Measurements from ENCODE around the gene STAT1.

STAT1 gene

GRCh38 chr2:191025135-191025534, 11.2 kb upstream of the STAT1 start:
- no peaks in the 10 kb centered on the region for H3K27me3 ChIP-seq
- no peak overlapping the region for H3K27ac ChIP-seq
- H4K20me1 ChIP-seq = no peaks in the 10 kb centered on the region
- no peaks in the 10 kb centered on the region for H3K9me3 ChIP-seq (replicated peaks in 1 of 11)
- H3K36me3 ChIP-seq = no peaks in the 10 kb centered on the region
- peak overlapping the region in 3 of 11 experiments; percentile 18 to 60 (median 41); a peak in 5 of 22 replicates for H3K4me2 ChIP-seq
- no peak overlapping the region for H3K4me3 ChIP-seq
- peaks cover 19 to 64% (median 27%) of the 10 kb centered on the region in 10 experiments for H3K4me1 ChIP-seq
- H3K9ac ChIP-seq = no peak overlapping the region
- no peak for TF ChIP-seq Cebpa-rat (IDR thresholded peaks at IDR 0.05)

GRCh38 chr2:191023235-191023679, 9.3 kb upstream of the STAT1 start:
- no peaks in the 10 kb centered on the region for H3K27me3 ChIP-seq
- peak overlapping the region; percentile 7 to 99 (median 29); a peak in 17 of 22 replicates for H3K4me2 ChIP-seq
- no peaks in the 10 kb centered on the region for H4K20me1 ChIP-seq
- no peak overlapping the region for H3K9ac ChIP-seq
- H3K9me3 ChIP-seq (replicated peaks in 1 of 11) = no peaks in the 10 kb centered on the region
- peaks cover 19 to 67% (median 32%) of the 10 kb centered on the region in 10 experiments for H3K4me1 ChIP-seq
- no peak overlapping the region for H3K4me3 ChIP-seq
- peak overlapping the region in 6 of 11 experiments; percentile 17 to 98 (median 94); a peak in 7 of 22 replicates for H3K27ac ChIP-seq
- H3K36me3 ChIP-seq = no peaks in the 10 kb centered on the region
- TF ChIP-seq Cebpa-rat (IDR thresholded peaks at IDR 0.05) = no peak

- Histone ChIP-seq H3K27ac (peak overlapping the region; percentile 83 to 98 (median 95)), H4K20me1 (no peaks in the 10 kb centered on the region), H3K27me3 (no peaks in the 10 kb centered on the region), H3K4me2 (peak overlapping the region; percentile 84 to 99 (median 91)), H3K4me3 (peak overlapping the region; percentile 65 to 79 (median 68)), H3K9me3 (replicated peaks in 1 of 11) (no peaks in the 10 kb centered on the region; a peak in 1 of 22 replicates), H3K9ac (peak overlapping the region; percentile 84 to 93 (median 89)), H3K36me3 (no peaks in the 10 kb centered on the region), H3K4me1 (peaks cover 19 to 68% (median 32%) of the 10 kb centered on the region in 10 experiments)
- peak in 9 of 11 experiments; percentile 20 to 75 (median 61); a peak in 11 of 22 replicates for TF ChIP-seq Cebpa-rat (IDR thresholded peaks at IDR 0.05)
Measured at GRCh38 chr2:191020742-191021381, 6.9 kb upstream of the STAT1 start.

- no peak for TF ChIP-seq Cebpa-rat (IDR thresholded peaks at IDR 0.05)
- Histone ChIP-seq H3K4me3 (peak overlapping the region; percentile 65 to 79 (median 68)), H3K9ac (peak overlapping the region; percentile 84 to 93 (median 89)), H3K4me1 (peaks cover 19 to 68% (median 32%) of the 10 kb centered on the region in 10 experiments), H3K36me3 (no peaks in the 10 kb centered on the region), H4K20me1 (no peaks in the 10 kb centered on the region), H3K4me2 (peak overlapping the region; percentile 84 to 99 (median 91)), H3K27me3 (no peaks in the 10 kb centered on the region), H3K27ac (peak overlapping the region; percentile 83 to 98 (median 95)), H3K9me3 (replicated peaks in 1 of 11) (no peaks in the 10 kb centered on the region; a peak in 1 of 22 replicates)
Measured at GRCh38 chr2:191020221-191020741, 6.3 kb upstream of the STAT1 start.

- Histone ChIP-seq H3K4me1 (peaks cover 25 to 68% (median 39%) of the 10 kb centered on the region in 10 experiments), H3K36me3 (no peaks in the 10 kb centered on the region), H3K4me3 (no peak overlapping the region; a peak in 1 of 20 replicates), H4K20me1 (no peaks in the 10 kb centered on the region), H3K27me3 (no peaks in the 10 kb centered on the region), H3K9ac (no peak overlapping the region), H3K27ac (peak overlapping the region in 2 of 11 experiments; percentile 95; a peak in 2 of 22 replicates), H3K9me3 (replicated peaks in 1 of 11) (no peaks in the 10 kb centered on the region; a peak in 1 of 22 replicates), H3K4me2 (peak overlapping the region in 9 of 11 experiments; percentile 77 to 99 (median 87); a peak in 11 of 22 replicates)
- no peak for TF ChIP-seq Cebpa-rat (IDR thresholded peaks at IDR 0.05)
Measured at GRCh38 chr2:191019376-191019775, 5.4 kb upstream of the STAT1 start.

GRCh38 chr2:191018643-191019119, 4.7 kb upstream of the STAT1 start:
- TF ChIP-seq Cebpa-rat (IDR thresholded peaks at IDR 0.05) = no peak
- Histone ChIP-seq H4K20me1 (no peaks in the 10 kb centered on the region), H3K4me3 (no peak overlapping the region), H3K4me1 (peaks cover 26 to 65% (median 38%) of the 10 kb centered on the region in 10 experiments), H3K9ac (no peak overlapping the region), H3K9me3 (replicated peaks in 1 of 11) (no peaks in the 10 kb centered on the region; a peak in 1 of 22 replicates), H3K4me2 (peak overlapping the region in 2 of 11 experiments; percentile 12 to 14; a peak in 1 of 22 replicates), H3K27ac (no peak overlapping the region), H3K36me3 (no peaks in the 10 kb centered on the region), H3K27me3 (no peaks in the 10 kb centered on the region)

- Histone ChIP-seq H3K27me3 (no peaks in the 10 kb centered on the region), H3K4me1 (peaks cover 24 to 64% (median 36%) of the 10 kb centered on the region in 10 experiments), H3K4me3 (no peak overlapping the region)
Measured at GRCh38 chr2:191018048-191018447, 4.1 kb upstream of the STAT1 start.

GRCh38 chr2:191015831-191016230, 1.9 kb upstream of the STAT1 start:
- peaks cover 0 to 26% (median 12%) of the 10 kb centered on the region in 11 experiments; a peak in 8 of 22 replicates for H4K20me1 ChIP-seq
- H3K27me3 ChIP-seq = no peaks in the 10 kb centered on the region
- peaks cover 22 to 65% (median 31%) of the 10 kb centered on the region in 10 experiments for H3K4me1 ChIP-seq
- no peak overlapping the region for H3K9ac ChIP-seq
- no peaks in the 10 kb centered on the region; a peak in 1 of 22 replicates for H3K9me3 ChIP-seq (replicated peaks in 1 of 11)
- no peak overlapping the region for H3K4me3 ChIP-seq
- 0 out of 22 replicates have a peak overlapping the region, but pooled peaks of 1 of the 11 experiments have one; percentile 7 for H3K27ac ChIP-seq
- no peak for TF ChIP-seq Cebpa-rat (IDR thresholded peaks at IDR 0.05)
- H3K36me3 ChIP-seq = peaks cover 8 to 17% (median 13%) of the 10 kb centered on the region in 11 experiments; a peak in 17 of 22 replicates
- H3K4me2 ChIP-seq = peak overlapping the region in 3 of 11 experiments; percentile 74 to 93 (median 84); a peak in 6 of 22 replicates

More at GRCh38 chr2:191018048-191018447, 4.1 kb upstream of the STAT1 start:
- Histone ChIP-seq H3K9me3 (replicated peaks in 1 of 11) (no peaks in the 10 kb centered on the region; a peak in 1 of 22 replicates), H3K9ac (no peak overlapping the region), H3K4me2 (0 out of 22 replicates have a peak overlapping the region, but pooled peaks of 1 of the 11 experiments have one; percentile 12), H4K20me1 (peaks cover 0 to 4% (median 0%) of the 10 kb centered on the region in 11 experiments; a peak in 1 of 22 replicates), H3K36me3 (no peaks in the 10 kb centered on the region), H3K27ac (no peak overlapping the region; a peak in 1 of 22 replicates)
- TF ChIP-seq Cebpa-rat (IDR thresholded peaks at IDR 0.05) = no peak
